Breast epithelium (tissue), 4 donors: ENCODE data around the gene IFT80. TPM values are rescaled to one million over a fixed set of nuclear protein-coding genes. Genes with fewer than 3 reads are reported as not detected.

Source experiments
- DNase-seq, 2 donors: peaks; one replicate each; pipeline ENCODE4 v3.0.0-alpha.2; 2019; ENCODE audit warnings: low spot score in 2 of 2
- H3K27ac ChIP-seq, 2 donors: fragments of 200-600 bp; sonication (generic) in 1 of 2; one replicate each; pipeline ENCODE4 v1.5.1; 2016 to 2019; ENCODE audit warnings: mild to moderate bottlenecking in 1 of 2
- H3K27me3 ChIP-seq, 2 donors: fragments of 200-600 bp; sonication (generic) in 1 of 2; one replicate each; pipeline versions ENCODE4 v1.5.1 to v1.6.0; 2017 to 2019; ENCODE audit warnings: control low read depth in 1 of 2, mild to moderate bottlenecking in 1 of 2
- H3K36me3 ChIP-seq: fragments of 200-600 bp; one replicate; pipeline ENCODE4 v1.5.1; 2019
- H3K4me1 ChIP-seq, 2 donors: fragments of 200-600 bp; sonication (generic); one replicate each; pipeline ENCODE4 v1.5.1; 2016 to 2019; ENCODE audit warnings: control low read depth in 1 of 2
- H3K4me3 ChIP-seq, 3 donors: fragments of 200-600 bp; sonication (generic); 1 replicate in 2 of 3; 2 replicates in 1 of 3; pipeline ENCODE4 v1.5.1; 2016 to 2019; ENCODE audit warnings: mild to moderate bottlenecking in 3 of 3, moderate library complexity in 2 of 3
- H3K9me3 ChIP-seq, 2 donors: fragments of 200-600 bp; sonication (generic) in 1 of 2; one replicate each; pipeline ENCODE4 v1.5.1; 2016 to 2019; ENCODE audit warnings: control low read depth in 1 of 2
- POLR2A ChIP-seq: fragments of 450-650 bp; IDR thresholded peaks from one replicate; pipeline ENCODE4 v1.6.1; 2016; ENCODE audit warnings: antibody characterized with exemption, mild to moderate bottlenecking, moderate library complexity
- POLR2AphosphoS5 ChIP-seq, 3 donors: sonication (generic); formaldehyde crosslinking; IDR thresholded peaks; one replicate each; pipeline ENCODE4 v1.6.1; 2017; ENCODE audit warnings: antibody characterized with exemption in 3 of 3
- intact Hi-C: fragments of 100-400 bp; cut with DNase I; formaldehyde crosslinking; loops from one replicate; pipeline ENCODE4 v1.15.1; 2023; ENCODE audit warnings: low total_unique reads
- total RNA-seq, 3 donors: library from RNA; depleted of rRNA; stranded (reverse); fragments of >200 nt; gene quantifications; one replicate each; pipeline ENCODE4 v1.1.0, GENCODE V29; 2016
- TF ChIP-seq, protein P1 (sequence below), 3 donors: fragments of 450-650 bp; IDR thresholded peaks; one replicate each; pipeline ENCODE4 v1.5.1; 2016 to 2017; ENCODE audit warnings: antibody characterized with exemption in 3 of 3, mild to moderate bottlenecking in 3 of 3, moderate library complexity in 3 of 3

The IFT80 gene
- total RNA-seq, 3 donors from 2014 or later, result 18.4 to 41.0 (median 29.2) TPM

DNA sequence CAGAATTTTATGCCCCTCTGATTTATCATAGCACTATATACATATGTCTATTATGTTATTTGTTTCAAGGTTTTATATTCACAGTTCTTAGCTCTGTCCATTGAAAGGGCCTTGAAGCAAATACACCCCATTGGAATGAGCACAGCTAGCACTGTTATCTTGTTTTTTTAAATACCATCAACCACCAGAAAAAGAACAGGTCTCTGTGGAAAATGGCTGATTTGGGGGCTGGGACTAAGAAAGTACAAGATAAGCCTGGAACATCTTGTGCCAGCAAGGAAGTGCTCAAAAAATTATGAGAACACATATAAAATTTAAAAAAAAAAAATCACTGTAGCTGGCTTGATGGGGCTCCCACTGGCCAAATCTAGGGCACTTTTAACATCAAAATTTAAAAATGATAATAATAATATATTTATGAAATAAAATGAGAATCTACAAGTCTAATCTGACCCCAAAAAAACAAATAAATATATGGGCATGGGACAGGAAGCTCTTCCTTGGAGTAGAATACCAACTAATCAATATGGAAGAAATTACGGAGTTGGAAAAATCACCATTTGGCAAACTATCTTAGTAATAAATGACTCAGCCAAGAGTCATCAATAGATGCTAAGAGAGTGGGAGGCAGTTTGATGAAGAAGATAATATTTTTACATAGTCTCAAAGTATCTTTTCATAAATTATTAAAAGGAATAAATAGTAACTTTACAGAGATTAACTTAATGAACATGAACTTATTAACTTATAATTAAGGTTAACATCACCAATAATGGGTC is 20.5 kb downstream of the IFT80 start:
- Histone ChIP-seq H3K4me1 (no peaks in the 10 kb centered on the region), H3K27ac (no peak overlapping the region), H3K9me3 (no peaks in the 10 kb centered on the region), H3K36me3 (peaks cover 11% of the 10 kb centered on the region), H3K4me3 (no peak overlapping the region), H3K27me3 (no peaks in the 10 kb centered on the region)
- no peak for DNase-seq
- intact Hi-C loops, result no loop called here
- no peak for TF ChIP-seq POLR2A
- TF ChIP-seq, protein P1, sequence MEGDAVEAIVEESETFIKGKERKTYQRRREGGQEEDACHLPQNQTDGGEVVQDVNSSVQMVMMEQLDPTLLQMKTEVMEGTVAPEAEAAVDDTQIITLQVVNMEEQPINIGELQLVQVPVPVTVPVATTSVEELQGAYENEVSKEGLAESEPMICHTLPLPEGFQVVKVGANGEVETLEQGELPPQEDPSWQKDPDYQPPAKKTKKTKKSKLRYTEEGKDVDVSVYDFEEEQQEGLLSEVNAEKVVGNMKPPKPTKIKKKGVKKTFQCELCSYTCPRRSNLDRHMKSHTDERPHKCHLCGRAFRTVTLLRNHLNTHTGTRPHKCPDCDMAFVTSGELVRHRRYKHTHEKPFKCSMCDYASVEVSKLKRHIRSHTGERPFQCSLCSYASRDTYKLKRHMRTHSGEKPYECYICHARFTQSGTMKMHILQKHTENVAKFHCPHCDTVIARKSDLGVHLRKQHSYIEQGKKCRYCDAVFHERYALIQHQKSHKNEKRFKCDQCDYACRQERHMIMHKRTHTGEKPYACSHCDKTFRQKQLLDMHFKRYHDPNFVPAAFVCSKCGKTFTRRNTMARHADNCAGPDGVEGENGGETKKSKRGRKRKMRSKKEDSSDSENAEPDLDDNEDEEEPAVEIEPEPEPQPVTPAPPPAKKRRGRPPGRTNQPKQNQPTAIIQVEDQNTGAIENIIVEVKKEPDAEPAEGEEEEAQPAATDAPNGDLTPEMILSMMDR (IDR thresholded peaks at IDR 0.05), result no peak
- TF ChIP-seq POLR2AphosphoS5 (IDR thresholded peaks at IDR 0.05), result no peak

DNA sequence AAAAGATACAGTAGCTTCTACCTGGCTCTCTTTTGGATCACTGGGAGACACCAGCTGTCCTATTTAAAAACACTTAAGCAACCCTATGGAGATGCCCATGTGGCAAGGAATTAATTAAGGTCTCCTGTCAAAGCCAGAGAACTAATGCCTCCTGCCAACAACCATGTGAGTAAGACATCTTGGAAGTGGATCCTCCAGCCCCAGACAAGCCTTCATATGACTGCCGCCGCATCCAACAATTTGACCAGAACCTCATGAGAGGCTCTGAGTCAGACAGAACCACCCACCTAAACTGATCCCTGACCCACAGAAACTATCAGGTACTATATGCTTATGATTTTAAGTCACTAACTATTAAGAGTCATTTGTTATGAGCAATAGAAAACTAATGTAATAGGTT is 22.3 kb downstream of the IFT80 start:
- H3K27ac ChIP-seq, result no peak overlapping the region
- intact Hi-C loops, result no loop called here
- no peaks in the 10 kb centered on the region for H3K9me3 ChIP-seq
- H3K27me3 ChIP-seq, result no peaks in the 10 kb centered on the region
- no peak for DNase-seq
- no peak overlapping the region for H3K4me3 ChIP-seq
- no peaks in the 10 kb centered on the region for H3K4me1 ChIP-seq
- TF ChIP-seq POLR2AphosphoS5 (IDR thresholded peaks at IDR 0.05) (no peak), POLR2A (no peak)
- TF ChIP-seq, protein P1 (IDR thresholded peaks at IDR 0.05), result no peak
- H3K36me3 ChIP-seq, result peaks cover 11% of the 10 kb centered on the region

DNA sequence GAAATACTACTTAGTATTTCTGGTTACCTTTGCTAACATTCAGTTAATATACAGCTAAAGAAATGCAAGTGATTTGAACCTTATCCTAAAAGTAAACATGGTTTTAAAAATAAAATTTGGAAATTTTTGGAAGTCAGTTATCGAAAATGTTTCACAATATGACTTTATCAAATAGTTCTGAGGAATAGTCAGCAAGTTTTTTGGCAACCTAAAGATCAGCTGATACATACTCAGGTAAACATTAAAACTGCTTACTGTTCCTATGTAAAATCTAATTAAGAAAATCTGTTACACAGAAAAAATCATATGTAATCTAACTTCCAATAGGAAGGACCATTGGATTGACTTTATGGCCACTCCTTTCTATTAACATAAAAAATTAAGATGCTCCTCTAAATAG is 24.1 kb downstream of the IFT80 start:
- Histone ChIP-seq H3K4me3 (no peak overlapping the region), H3K9me3 (no peaks in the 10 kb centered on the region), H3K27ac (no peak overlapping the region), H3K4me1 (no peaks in the 10 kb centered on the region), H3K36me3 (peaks cover 11% of the 10 kb centered on the region), H3K27me3 (no peaks in the 10 kb centered on the region)
- TF ChIP-seq POLR2A (no peak), POLR2AphosphoS5 (IDR thresholded peaks at IDR 0.05) (no peak)
- TF ChIP-seq, protein P1 (IDR thresholded peaks at IDR 0.05), result no peak
- no peak for DNase-seq
- intact Hi-C loops, result no loop called here

DNA sequence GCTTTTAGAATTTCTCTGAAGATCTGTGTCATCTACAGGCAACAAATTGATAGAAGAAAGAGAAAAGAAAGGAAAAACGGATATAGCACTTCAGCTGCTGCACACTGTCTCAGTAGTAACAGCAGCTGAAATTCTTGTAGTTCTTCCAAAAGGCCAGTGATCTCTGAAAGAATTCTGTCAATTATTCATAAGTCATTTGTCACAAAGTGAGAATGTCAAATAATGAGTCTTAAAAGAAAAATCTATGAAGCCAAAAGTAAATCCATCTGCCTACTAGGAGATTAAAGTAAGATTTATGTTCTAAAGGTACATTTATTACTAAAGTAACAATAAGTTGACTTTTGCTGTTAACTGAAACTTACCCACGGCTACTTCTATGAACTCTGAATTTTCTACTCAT is 24.6 kb downstream of the IFT80 start:
- no peak overlapping the region for H3K27ac ChIP-seq
- DNase-seq, result no peak
- no peak overlapping the region for H3K4me3 ChIP-seq
- no peaks in the 10 kb centered on the region for H3K27me3 ChIP-seq
- no peaks in the 10 kb centered on the region for H3K4me1 ChIP-seq
- no peaks in the 10 kb centered on the region for H3K9me3 ChIP-seq
- TF ChIP-seq POLR2A (no peak), POLR2AphosphoS5 (IDR thresholded peaks at IDR 0.05) (no peak)
- TF ChIP-seq, protein P1 (IDR thresholded peaks at IDR 0.05), result no peak
- intact Hi-C loops, result no loop called here
- peaks cover 11% of the 10 kb centered on the region for H3K36me3 ChIP-seq

DNA sequence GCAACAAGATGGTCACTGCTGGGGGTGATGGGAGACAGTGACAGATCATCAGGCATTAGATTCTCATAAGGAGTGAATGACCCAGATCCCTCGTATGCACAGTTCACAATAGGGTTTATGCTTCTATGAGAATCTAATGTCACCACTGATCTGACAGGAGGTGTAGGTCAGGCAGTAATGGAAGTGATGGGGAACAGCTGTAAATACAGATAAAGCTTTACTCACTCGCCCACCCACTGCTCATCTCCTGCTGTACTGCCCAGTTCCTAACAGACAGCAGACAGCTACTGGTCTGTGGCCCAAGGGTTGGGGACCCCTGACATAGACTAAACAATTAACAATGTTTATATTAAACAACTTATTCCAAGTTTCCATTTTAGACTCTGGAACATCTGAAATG is 25.4 kb downstream of the IFT80 start:
- Histone ChIP-seq H3K36me3 (peaks cover 11% of the 10 kb centered on the region), H3K4me1 (no peaks in the 10 kb centered on the region), H3K4me3 (no peak overlapping the region), H3K27ac (no peak overlapping the region), H3K9me3 (no peaks in the 10 kb centered on the region), H3K27me3 (no peaks in the 10 kb centered on the region)
- TF ChIP-seq, protein P1 (IDR thresholded peaks at IDR 0.05), result no peak
- TF ChIP-seq POLR2A, result no peak
- no peak for TF ChIP-seq POLR2AphosphoS5 (IDR thresholded peaks at IDR 0.05)
- DNase-seq, result no peak
- intact Hi-C loops, result no loop called here
